Spinal cord (tissue), 10 donors: ENCODE data around the gene ZNF44. TPM values are rescaled to one million over a fixed set of nuclear protein-coding genes. Genes with fewer than 3 reads are reported as not detected.
A peak's percentile ranks its signal among the peaks of the same experiment; 100 is the strongest.

Experiments
- DNase-seq, 6 donors: peaks; one replicate each; pipeline versions ENCODE4 v3.0.0 to v3.0.0-alpha.2; 2013 to 2015; ENCODE audit warnings: low spot score in 6 of 6, low read depth in 4 of 6
- H3K27ac ChIP-seq: one replicate; pipeline ENCODE4 v1.5.1; 2013; ENCODE audit warnings: low read depth, low read length, control low read depth
- H3K27me3 ChIP-seq: one replicate; pipeline ENCODE4 v1.6.1; 2013; ENCODE audit warnings: low read length; ENCODE audit not compliant: control insufficient read depth, insufficient read depth
- H3K36me3 ChIP-seq: one replicate; pipeline ENCODE4 v1.6.1; 2013; ENCODE audit warnings: low read length; ENCODE audit not compliant: control insufficient read depth, insufficient read depth
- H3K4me1 ChIP-seq: one replicate; pipeline ENCODE4 v1.6.1; 2013; ENCODE audit warnings: low read length; ENCODE audit not compliant: control insufficient read depth, insufficient read depth
- H3K4me3 ChIP-seq: one replicate; pipeline ENCODE4 v1.5.1; 2013; ENCODE audit warnings: low read depth, low read length, control low read depth
- H3K9me3 ChIP-seq: one replicate; pipeline ENCODE4 v1.6.1; 2013; ENCODE audit warnings: low read length; ENCODE audit not compliant: control insufficient read depth, insufficient read depth
- WGBS: methylation state at CpG from one replicate; pipeline ENCODE4 v1.1.5; 2013; ENCODE audit warnings: missing lambda C conversion rate; ENCODE audit not compliant: insufficient coverage; 5-methylcytosine and 5-hydroxymethylcytosine counted together
- polyA plus RNA-seq, 2 donors: library from polyadenylated mRNA; unstranded; fragments of 120-200 nt; gene quantifications; one replicate each; pipeline ENCODE4 v1.2.1, GENCODE V29; 2013; ENCODE audit not compliant: insufficient read length in 2 of 2
- total RNA-seq, 2 donors: library from RNA; depleted of rRNA in 1 of 2; stranded (reverse); fragments of 120-200 nt in 1 of 2; fragments of >200 nt in 1 of 2; gene quantifications; one replicate each; pipeline versions ENCODE4 v1.2.3 to v1.2.4, GENCODE V29; 2013 to 2014
- donor health status: healthy.

The ZNF44 gene
- total and polyA plus RNA-seq, 4 donors, result 14.9 to 20.7 (median 18.5) TPM

- H3K36me3 ChIP-seq, result peaks cover 5% of the 10 kb centered on the region
- peak overlapping the region; percentile 69 for H3K4me3 ChIP-seq
- H3K9me3 ChIP-seq, result no peaks in the 10 kb centered on the region
- H3K27me3 ChIP-seq, result no peaks in the 10 kb centered on the region
- H3K27ac ChIP-seq, result peak overlapping the region; percentile 57
- H3K4me1 ChIP-seq, result peaks cover 11% of the 10 kb centered on the region
- WGBS, result no CpG with 5 or more reads among the region's 11 CpGs
- DNase-seq, result no peak
These were observed 508 bp upstream of the ZNF44 start for GRCh38 chr19:12295191-12295590.

GRCh38 chr19:12293777-12294248 is 870 bp downstream of the ZNF44 start:
- Histone ChIP-seq H3K4me1 (peaks cover 11% of the 10 kb centered on the region), H3K27me3 (no peaks in the 10 kb centered on the region), H3K9me3 (no peaks in the 10 kb centered on the region), H3K27ac (peak overlapping the region; percentile 74), H3K4me3 (peak overlapping the region; percentile 69), H3K36me3 (peaks cover 13% of the 10 kb centered on the region)
- 0% methylated on average over 16 of the region's 18 CpGs for WGBS
- peak in 5 of 6 donors; percentile 5 to 61 (median 19) for DNase-seq

GRCh38 chr19:12289790-12290065 is 5.0 kb downstream of the ZNF44 start:
- no peaks in the 10 kb centered on the region for H3K27me3 ChIP-seq
- H3K27ac ChIP-seq, result no peak overlapping the region
- no peak for DNase-seq
- no peaks in the 10 kb centered on the region for H3K9me3 ChIP-seq
- H3K4me3 ChIP-seq, result no peak overlapping the region
- peaks cover 8% of the 10 kb centered on the region for H3K4me1 ChIP-seq
- WGBS, result 100% methylated on average over 7 of the region's 7 CpGs
- H3K36me3 ChIP-seq, result peaks cover 14% of the 10 kb centered on the region

- Histone ChIP-seq H3K36me3 (peaks cover 21% of the 10 kb centered on the region), H3K27ac (no peak overlapping the region), H3K4me3 (no peak overlapping the region), H3K9me3 (no peaks in the 10 kb centered on the region), H3K4me1 (peaks cover 2% of the 10 kb centered on the region), H3K27me3 (no peaks in the 10 kb centered on the region)
- 91% methylated on average over 1 of the region's 1 CpG for WGBS
- no peak for DNase-seq
These were observed 6.7 kb downstream of the ZNF44 start for GRCh38 chr19:12287958-12288500.

DNA sequence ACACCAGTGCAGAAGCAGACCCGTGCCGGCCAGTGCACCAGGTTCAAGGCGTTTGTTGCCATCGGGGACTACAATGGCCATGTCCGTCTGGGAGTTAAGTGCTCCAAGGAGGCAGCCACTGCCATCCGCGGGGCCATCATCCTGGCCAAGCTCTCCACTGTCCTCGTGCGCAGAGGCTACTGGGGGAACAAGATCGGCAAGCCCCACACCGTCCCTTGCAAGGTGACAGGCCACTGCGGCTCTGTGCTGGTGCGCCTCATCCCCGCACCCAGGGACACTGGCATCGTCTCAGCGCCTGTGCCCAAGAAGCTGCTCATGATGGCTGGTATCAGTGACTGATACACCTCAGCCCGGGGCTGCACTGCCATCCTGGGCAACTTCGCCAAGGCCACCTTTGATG is 10.1 kb downstream of the ZNF44 start:
- no peaks in the 10 kb centered on the region for H3K27me3 ChIP-seq
- peaks cover 13% of the 10 kb centered on the region for H3K36me3 ChIP-seq
- H3K27ac ChIP-seq, result no peak overlapping the region
- no peaks in the 10 kb centered on the region for H3K4me1 ChIP-seq
- no peaks in the 10 kb centered on the region for H3K9me3 ChIP-seq
- H3K4me3 ChIP-seq, result no peak overlapping the region
- DNase-seq, result no peak
- WGBS, result 96% methylated on average over 18 of the region's 18 CpGs

DNA sequence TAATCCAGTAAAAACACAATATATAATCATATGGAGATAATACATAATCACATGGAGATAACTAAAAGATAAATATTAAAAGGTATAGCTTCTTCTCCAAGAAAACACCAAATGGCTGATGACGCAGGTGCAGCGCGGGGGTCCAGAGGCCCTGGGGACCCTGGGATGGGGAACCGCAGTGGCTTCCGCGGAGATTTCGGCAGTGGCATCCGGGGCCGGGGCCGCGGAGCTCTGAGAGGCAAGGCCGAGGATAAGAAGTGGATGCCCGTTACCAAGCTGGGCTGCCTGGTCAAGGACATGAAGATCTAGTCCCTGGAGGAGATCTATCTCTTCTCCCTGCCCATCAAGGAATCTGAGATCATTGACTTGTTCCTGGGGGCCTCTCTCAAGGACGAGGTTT is 10.5 kb downstream of the ZNF44 start:
- 95% methylated on average over 14 of the region's 14 CpGs for WGBS
- no peak overlapping the region for H3K27ac ChIP-seq

GRCh38 chr19:12278713-12279112 is 16.0 kb downstream of the ZNF44 start:
- Histone ChIP-seq H3K27ac (no peak overlapping the region), H3K9me3 (peaks cover 3% of the 10 kb centered on the region), H3K4me1 (no peaks in the 10 kb centered on the region), H3K36me3 (peaks cover 14% of the 10 kb centered on the region), H3K4me3 (no peak overlapping the region), H3K27me3 (no peaks in the 10 kb centered on the region)
- no CpG with 5 or more reads among the region's 2 CpGs for WGBS
- DNase-seq, result no peak

More for the DNA sequence above, 10.5 kb downstream of the ZNF44 start:
- Histone ChIP-seq H3K4me3 (no peak overlapping the region), H3K4me1 (no peaks in the 10 kb centered on the region), H3K9me3 (no peaks in the 10 kb centered on the region), H3K36me3 (peaks cover 10% of the 10 kb centered on the region), H3K27me3 (no peaks in the 10 kb centered on the region)
- no peak for DNase-seq

GRCh38 chr19:12272980-12273901 is 21.4 kb downstream of the ZNF44 start:
- Histone ChIP-seq H3K36me3 (peaks cover 28% of the 10 kb centered on the region), H3K9me3 (peaks cover 9% of the 10 kb centered on the region), H3K4me1 (no peaks in the 10 kb centered on the region), H3K27me3 (no peaks in the 10 kb centered on the region), H3K4me3 (no peak overlapping the region), H3K27ac (no peak overlapping the region)
- 93% methylated on average over 3 of the region's 11 CpGs for WGBS
- no peak for DNase-seq

GRCh38 chr19:12272386-12272785 is 22.3 kb downstream of the ZNF44 start:
- H3K36me3 ChIP-seq, result peaks cover 28% of the 10 kb centered on the region
- peaks cover 9% of the 10 kb centered on the region for H3K9me3 ChIP-seq
- no peak for DNase-seq
- no peaks in the 10 kb centered on the region for H3K4me1 ChIP-seq
- H3K27me3 ChIP-seq, result no peaks in the 10 kb centered on the region
- no peak overlapping the region for H3K27ac ChIP-seq
- no peak overlapping the region for H3K4me3 ChIP-seq
- 92% methylated on average over 4 of the region's 5 CpGs for WGBS

DNA sequence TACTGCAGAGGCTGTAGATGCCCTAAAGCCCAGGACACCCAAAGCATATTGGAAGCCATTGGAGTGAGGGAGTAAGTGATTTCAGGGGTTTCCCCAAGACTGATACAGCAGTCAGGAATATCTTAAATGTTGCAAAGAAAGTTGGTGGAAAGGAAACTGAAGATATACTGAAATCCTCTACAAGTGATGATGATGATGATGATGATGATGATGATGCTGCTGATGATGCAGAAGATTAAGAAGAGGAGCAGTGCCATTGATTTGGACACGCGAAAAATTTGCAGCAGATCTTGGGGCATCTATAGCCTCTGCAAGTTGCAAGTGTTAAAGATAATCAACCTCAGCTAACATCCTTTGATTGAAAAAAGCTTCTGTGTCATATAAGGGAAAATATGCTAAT is 23.8 kb downstream of the ZNF44 start:
- Histone ChIP-seq H3K4me1 (no peaks in the 10 kb centered on the region), H3K36me3 (peaks cover 28% of the 10 kb centered on the region), H3K27ac (no peak overlapping the region), H3K27me3 (no peaks in the 10 kb centered on the region), H3K9me3 (peaks cover 9% of the 10 kb centered on the region), H3K4me3 (no peak overlapping the region)
- no peak for DNase-seq
- no CpG with 5 or more reads among the region's 2 CpGs for WGBS
